ENCODE measurements around the gene SH3TC1.

SH3TC1 gene

DNA sequence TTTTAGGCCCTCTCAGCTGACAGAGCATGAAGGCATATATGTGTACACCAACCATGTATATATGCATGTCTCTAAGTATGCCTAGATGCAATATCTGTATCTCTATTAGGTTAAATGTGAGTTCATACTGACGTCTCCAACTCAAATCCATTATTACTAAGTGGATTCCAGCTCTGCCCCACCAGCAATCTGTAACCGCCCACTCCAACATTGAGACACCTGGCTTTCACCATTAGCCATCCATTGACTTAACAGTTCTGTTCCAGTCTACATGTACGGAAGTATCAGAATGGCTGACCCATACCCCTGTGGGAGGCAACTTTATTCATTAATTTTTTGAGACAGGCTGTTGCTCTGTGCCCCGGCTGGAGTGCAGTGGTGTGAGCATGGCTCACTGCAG, 15.0 kb upstream of the SH3TC1 start:
- Histone ChIP-seq H3K4me3 (ENCODE audit: low read depth, low read length) (no peak overlapping the region), H3K36me3 (replicated peaks) (no peaks in the 10 kb centered on the region), H3K27ac (no peak overlapping the region), H3K27me3 (replicated peaks) (no peaks in the 10 kb centered on the region)
- no peak for DNase-seq
- in situ Hi-C loops (cut with HindIII; ENCODE audit: low pct_ligation_motif_present, low sequenced_read_pairs), result no loop called here
- TF ChIP-seq, protein P1, sequence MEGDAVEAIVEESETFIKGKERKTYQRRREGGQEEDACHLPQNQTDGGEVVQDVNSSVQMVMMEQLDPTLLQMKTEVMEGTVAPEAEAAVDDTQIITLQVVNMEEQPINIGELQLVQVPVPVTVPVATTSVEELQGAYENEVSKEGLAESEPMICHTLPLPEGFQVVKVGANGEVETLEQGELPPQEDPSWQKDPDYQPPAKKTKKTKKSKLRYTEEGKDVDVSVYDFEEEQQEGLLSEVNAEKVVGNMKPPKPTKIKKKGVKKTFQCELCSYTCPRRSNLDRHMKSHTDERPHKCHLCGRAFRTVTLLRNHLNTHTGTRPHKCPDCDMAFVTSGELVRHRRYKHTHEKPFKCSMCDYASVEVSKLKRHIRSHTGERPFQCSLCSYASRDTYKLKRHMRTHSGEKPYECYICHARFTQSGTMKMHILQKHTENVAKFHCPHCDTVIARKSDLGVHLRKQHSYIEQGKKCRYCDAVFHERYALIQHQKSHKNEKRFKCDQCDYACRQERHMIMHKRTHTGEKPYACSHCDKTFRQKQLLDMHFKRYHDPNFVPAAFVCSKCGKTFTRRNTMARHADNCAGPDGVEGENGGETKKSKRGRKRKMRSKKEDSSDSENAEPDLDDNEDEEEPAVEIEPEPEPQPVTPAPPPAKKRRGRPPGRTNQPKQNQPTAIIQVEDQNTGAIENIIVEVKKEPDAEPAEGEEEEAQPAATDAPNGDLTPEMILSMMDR (IDR thresholded peaks at IDR 0.05; ENCODE audit: low read depth, low read length, missing control alignments), result no peak

GRCh38 chr4:8185295-8185694, 13.8 kb upstream of the SH3TC1 start:
- TF ChIP-seq, protein P1 (IDR thresholded peaks at IDR 0.05; ENCODE audit: low read depth, low read length, missing control alignments), result no peak
- peak; percentile 75 for DNase-seq
- Histone ChIP-seq H3K27ac (no peak overlapping the region), H3K36me3 (replicated peaks) (no peaks in the 10 kb centered on the region), H3K4me3 (ENCODE audit: low read depth, low read length) (no peak overlapping the region), H3K27me3 (replicated peaks) (no peaks in the 10 kb centered on the region)
- in situ Hi-C loops (cut with HindIII; ENCODE audit: low pct_ligation_motif_present, low sequenced_read_pairs), result no loop called here

DNA sequence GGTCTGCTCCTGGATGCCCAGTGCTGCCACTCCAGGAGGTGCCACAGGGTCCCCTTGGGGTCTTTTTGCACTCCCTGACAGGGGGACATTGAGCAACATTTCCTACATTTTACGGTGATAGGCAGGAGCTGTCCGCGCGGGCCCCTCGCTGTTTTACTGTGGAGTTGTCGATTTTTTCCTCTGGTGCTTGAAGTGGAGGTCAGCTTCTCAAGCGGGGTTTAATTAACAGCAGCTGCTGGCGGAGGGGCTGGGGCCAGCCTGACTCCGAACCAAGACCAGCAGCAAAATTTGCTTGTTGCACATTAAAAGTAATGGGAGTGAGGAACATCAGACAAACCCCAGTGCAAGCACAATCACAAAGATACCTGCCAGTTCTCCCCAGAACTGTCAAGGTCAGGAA, 13.2 kb upstream of the SH3TC1 start:
- no peak overlapping the region for H3K4me3 ChIP-seq (ENCODE audit: low read depth, low read length)
- H3K36me3 ChIP-seq (replicated peaks), result no peaks in the 10 kb centered on the region
- H3K27me3 ChIP-seq (replicated peaks), result no peaks in the 10 kb centered on the region
- H3K27ac ChIP-seq, result no peak overlapping the region
- DNase-seq, result no peak
- in situ Hi-C loops (cut with HindIII; ENCODE audit: low pct_ligation_motif_present, low sequenced_read_pairs), result no loop called here
- TF ChIP-seq, protein P1 (IDR thresholded peaks at IDR 0.05; ENCODE audit: low read depth, low read length, missing control alignments), result no peak

DNA sequence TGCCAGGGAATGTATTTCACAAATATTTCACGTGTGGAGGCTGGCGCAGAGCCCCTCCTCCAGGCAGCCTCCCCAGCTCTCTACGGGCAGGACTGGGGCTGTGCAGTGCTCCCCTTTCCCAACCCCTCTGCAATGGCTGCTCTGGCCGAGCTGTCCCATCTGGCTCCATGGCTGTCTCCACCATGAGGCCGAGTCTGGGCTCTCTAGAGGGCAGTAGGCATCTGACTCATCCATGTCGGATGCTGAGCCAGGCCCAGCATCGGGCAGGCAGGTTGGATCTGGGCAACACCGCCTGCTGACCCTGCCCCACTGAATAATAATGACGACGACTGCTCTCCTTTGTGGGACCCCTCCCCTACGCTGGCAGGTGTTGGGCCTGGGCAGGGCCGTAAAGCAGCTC, 11.0 kb upstream of the SH3TC1 start:
- DNase-seq, result no peak
- Histone ChIP-seq H3K27ac (no peak overlapping the region), H3K4me3 (ENCODE audit: low read depth, low read length) (no peak overlapping the region), H3K27me3 (replicated peaks) (no peaks in the 10 kb centered on the region), H3K36me3 (replicated peaks) (no peaks in the 10 kb centered on the region)
- TF ChIP-seq, protein P1 (IDR thresholded peaks at IDR 0.05; ENCODE audit: low read depth, low read length, missing control alignments), result no peak
- in situ Hi-C loops (cut with HindIII; ENCODE audit: low pct_ligation_motif_present, low sequenced_read_pairs), result no loop called here

DNA sequence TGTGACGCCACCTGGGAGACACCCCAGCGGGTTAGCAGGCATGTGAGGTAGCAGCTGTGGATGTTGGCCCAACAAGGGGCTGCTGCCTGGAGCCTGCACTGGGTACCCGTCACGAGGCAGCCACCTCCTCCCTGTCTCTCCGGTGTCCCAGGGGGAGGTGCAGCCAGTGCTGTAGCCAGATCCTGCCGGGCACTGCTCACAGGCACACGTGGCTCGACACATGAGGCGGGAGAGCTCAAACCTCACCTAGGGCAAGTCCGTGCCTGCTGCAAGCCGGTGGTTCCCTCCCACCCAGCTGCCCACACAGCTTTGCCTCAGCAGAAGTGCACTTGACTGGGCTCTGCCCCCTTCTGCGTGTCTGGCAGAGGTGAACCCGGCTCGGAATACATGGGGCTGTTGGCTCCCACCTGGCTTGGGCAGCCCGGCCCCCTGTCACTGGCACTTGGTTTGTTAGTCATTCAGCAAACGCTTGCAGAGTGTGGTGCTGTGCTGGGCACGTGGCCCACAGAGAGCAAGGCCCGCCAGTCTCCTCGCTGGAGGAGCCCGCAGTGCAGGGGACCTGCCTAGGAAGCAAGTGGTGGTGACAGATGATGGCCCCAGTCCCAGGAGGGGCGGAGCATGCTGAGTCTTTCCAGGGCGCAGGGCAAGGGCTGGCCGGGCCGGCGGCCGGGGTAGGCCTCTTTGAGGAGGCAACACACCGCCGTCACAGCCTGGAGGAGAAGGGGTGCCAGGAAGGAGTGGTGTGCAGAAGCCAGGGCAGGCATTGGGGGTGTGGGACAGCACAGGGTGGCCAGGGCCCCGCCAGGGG, 10.1 kb upstream of the SH3TC1 start:
- H3K27ac ChIP-seq, result no peak overlapping the region
- H3K27me3 ChIP-seq (replicated peaks), result no peaks in the 10 kb centered on the region
- DNase-seq, result no peak
- TF ChIP-seq, protein P1 (IDR thresholded peaks at IDR 0.05; ENCODE audit: low read depth, low read length, missing control alignments), result no peak
- no peaks in the 10 kb centered on the region for H3K36me3 ChIP-seq (replicated peaks)
- no peak overlapping the region for H3K4me3 ChIP-seq (ENCODE audit: low read depth, low read length)
- in situ Hi-C loops (cut with HindIII; ENCODE audit: low pct_ligation_motif_present, low sequenced_read_pairs), result no loop called here

Data from brain microvascular endothelial cell (primary cell).